Measurements from ENCODE around the gene DUSP12. TPM values are rescaled to one million over a fixed set of nuclear protein-coding genes. Genes with fewer than 3 reads are reported as not detected.

Gene DUSP12, protein sequence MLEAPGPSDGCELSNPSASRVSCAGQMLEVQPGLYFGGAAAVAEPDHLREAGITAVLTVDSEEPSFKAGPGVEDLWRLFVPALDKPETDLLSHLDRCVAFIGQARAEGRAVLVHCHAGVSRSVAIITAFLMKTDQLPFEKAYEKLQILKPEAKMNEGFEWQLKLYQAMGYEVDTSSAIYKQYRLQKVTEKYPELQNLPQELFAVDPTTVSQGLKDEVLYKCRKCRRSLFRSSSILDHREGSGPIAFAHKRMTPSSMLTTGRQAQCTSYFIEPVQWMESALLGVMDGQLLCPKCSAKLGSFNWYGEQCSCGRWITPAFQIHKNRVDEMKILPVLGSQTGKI
- total RNA-seq (2021) (24.5 to 29.4 TPM (median 27.6 TPM) in 3 replicates), Bru-seq, nascent RNA (percentile 93 among the genes with signal in this experiment)
- long read RNA-seq, experiment 1, transcript DUSP12-201 (6 exons, 1,270 nt) = major isoform, 46 of 92 reads
- long read RNA-seq, experiment 1, partial matches to known transcripts = 2 of 92 reads
- long read RNA-seq, experiment 1, other reads (novel, unspliced or antisense) = 42 of 92 reads
- long read RNA-seq, experiment 2, transcript DUSP12-201 (6 exons, 1,270 nt) = major isoform, 8 of 21 reads
- long read RNA-seq, experiment 2, partial matches to known transcripts = 1 of 21 reads
- long read RNA-seq, experiment 2, other reads (novel, unspliced or antisense) = 12 of 21 reads
- long read RNA-seq, experiment 3, transcript DUSP12-201 (6 exons, 1,270 nt) = major isoform, 79 of 115 reads
- long read RNA-seq, experiment 3, partial matches to known transcripts = 1 of 115 reads
- long read RNA-seq, experiment 3, other reads (novel, unspliced or antisense) = 35 of 115 reads

DNA sequence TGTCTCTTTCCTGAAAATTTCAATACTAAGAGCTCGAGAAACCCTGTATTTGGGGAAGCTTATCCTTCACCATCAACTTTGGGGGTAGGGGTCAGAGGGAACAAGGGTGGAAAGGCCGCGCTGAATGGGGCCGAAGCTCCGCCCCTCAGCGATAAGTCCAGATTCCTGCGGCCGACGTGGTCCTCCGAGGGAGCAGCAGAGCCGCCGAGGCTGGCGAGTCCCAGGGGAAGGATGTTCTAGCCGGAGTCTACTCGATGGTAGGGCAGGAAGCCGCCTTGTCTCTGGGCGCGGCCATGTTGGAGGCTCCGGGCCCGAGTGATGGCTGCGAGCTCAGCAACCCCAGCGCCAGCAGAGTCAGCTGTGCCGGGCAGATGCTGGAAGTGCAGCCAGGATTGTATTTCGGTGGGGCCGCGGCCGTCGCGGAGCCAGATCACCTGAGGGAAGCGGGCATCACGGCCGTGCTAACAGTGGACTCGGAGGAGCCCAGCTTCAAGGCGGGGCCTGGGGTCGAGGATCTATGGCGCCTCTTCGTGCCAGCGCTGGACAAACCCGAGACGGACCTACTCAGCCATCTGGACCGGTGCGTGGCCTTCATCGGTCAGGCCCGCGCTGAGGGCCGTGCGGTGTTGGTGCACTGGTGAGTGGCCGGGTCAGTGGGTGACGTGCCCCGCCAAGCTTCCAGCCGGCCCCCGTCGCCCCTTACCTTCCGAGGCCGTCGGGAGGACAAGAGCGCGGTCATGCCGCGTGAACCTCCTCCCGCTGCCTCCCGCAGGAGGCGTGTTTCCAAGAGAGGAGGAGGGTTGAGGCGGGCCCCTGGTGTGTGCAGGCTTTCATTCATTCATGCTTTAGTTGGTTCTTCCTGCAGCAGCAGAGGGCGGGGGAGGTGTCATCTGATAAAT is at the start of gene DUSP12:
DUSP12 (plus strand) TSS at position 278 of the 899 bp plus-strand sequence; CDS start at position 294, 16 bp downstream.
- DNase-seq (ENCODE audit: low spot score) (peak; percentile 95), ATAC-seq (peak; percentile 97)
- Mint-ChIP-seq H3K27ac (peak within 1 kb of the TSS; percentile 99), H3K4me1 (peaks cover 15% of the 10 kb centered on the region), H3K4me3 (peak within 1 kb of the TSS; percentile 99), H3K9me3 (peaks cover 4% of the 10 kb centered on the region), H3K27me3 (ENCODE audit: low read depth) (peaks cover 9% of the 10 kb centered on the region), H3K36me3 (peaks cover 33% of the 10 kb centered on the region)
- ChIA-PET CTCF (interaction anchor here (0.6 to 2.0 kb wide), 9 partner anchors 8 to 287 kb away, joined by 3 to 19 read pairs (median 6); no protein-coding TSS in a partner anchor), POLR2A (interaction anchor here (0.5 to 1.4 kb wide), 5 partner anchors 11 to 274 kb away, joined by 3 to 10 read pairs (median 4); partner anchors contain the start of gene OLFML2B)
- peak; percentile 55; the same call in 1 of the 2 replicates for TF ChIP-seq KAT7 (CRISPR knock-in tag; IDR thresholded peaks at IDR 0.05; ENCODE audit: borderline replicate concordance)
- TF ChIP-seq, protein P1, sequence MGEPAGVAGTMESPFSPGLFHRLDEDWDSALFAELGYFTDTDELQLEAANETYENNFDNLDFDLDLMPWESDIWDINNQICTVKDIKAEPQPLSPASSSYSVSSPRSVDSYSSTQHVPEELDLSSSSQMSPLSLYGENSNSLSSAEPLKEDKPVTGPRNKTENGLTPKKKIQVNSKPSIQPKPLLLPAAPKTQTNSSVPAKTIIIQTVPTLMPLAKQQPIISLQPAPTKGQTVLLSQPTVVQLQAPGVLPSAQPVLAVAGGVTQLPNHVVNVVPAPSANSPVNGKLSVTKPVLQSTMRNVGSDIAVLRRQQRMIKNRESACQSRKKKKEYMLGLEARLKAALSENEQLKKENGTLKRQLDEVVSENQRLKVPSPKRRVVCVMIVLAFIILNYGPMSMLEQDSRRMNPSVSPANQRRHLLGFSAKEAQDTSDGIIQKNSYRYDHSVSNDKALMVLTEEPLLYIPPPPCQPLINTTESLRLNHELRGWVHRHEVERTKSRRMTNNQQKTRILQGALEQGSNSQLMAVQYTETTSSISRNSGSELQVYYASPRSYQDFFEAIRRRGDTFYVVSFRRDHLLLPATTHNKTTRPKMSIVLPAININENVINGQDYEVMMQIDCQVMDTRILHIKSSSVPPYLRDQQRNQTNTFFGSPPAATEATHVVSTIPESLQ (CRISPR knock-in tag; IDR thresholded peaks at IDR 0.05) = no peak
- peak; percentile 28; the same call in 1 of the 2 replicates for TF ChIP-seq ETV6 (CRISPR knock-in tag; IDR thresholded peaks at IDR 0.05)
- no peak; the same call in 1 of the 2 replicates for TF ChIP-seq FOXK1 (CRISPR knock-in tag; IDR thresholded peaks at IDR 0.05)
- TF ChIP-seq, protein P2, sequence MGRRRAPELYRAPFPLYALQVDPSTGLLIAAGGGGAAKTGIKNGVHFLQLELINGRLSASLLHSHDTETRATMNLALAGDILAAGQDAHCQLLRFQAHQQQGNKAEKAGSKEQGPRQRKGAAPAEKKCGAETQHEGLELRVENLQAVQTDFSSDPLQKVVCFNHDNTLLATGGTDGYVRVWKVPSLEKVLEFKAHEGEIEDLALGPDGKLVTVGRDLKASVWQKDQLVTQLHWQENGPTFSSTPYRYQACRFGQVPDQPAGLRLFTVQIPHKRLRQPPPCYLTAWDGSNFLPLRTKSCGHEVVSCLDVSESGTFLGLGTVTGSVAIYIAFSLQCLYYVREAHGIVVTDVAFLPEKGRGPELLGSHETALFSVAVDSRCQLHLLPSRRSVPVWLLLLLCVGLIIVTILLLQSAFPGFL (CRISPR knock-in tag; IDR thresholded peaks at IDR 0.05; ENCODE audit: borderline replicate concordance) = 0 out of 2 replicates have a peak, but pooled peaks have one; percentile 30
- no peak for TF ChIP-seq PRRX2 (CRISPR knock-in tag; IDR thresholded peaks at IDR 0.05)
- TF ChIP-seq, protein P3, sequence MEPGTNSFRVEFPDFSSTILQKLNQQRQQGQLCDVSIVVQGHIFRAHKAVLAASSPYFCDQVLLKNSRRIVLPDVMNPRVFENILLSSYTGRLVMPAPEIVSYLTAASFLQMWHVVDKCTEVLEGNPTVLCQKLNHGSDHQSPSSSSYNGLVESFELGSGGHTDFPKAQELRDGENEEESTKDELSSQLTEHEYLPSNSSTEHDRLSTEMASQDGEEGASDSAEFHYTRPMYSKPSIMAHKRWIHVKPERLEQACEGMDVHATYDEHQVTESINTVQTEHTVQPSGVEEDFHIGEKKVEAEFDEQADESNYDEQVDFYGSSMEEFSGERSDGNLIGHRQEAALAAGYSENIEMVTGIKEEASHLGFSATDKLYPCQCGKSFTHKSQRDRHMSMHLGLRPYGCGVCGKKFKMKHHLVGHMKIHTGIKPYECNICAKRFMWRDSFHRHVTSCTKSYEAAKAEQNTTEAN (CRISPR knock-in tag; IDR thresholded peaks at IDR 0.05) = 0 out of 2 replicates have a peak, but pooled peaks have one; percentile 67
- TF ChIP-seq, protein P4, sequence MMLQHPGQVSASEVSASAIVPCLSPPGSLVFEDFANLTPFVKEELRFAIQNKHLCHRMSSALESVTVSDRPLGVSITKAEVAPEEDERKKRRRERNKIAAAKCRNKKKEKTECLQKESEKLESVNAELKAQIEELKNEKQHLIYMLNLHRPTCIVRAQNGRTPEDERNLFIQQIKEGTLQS (CRISPR knock-in tag; conservative IDR thresholded peaks at IDR 0.05) = no peak
- TF ChIP-seq, protein P5, sequence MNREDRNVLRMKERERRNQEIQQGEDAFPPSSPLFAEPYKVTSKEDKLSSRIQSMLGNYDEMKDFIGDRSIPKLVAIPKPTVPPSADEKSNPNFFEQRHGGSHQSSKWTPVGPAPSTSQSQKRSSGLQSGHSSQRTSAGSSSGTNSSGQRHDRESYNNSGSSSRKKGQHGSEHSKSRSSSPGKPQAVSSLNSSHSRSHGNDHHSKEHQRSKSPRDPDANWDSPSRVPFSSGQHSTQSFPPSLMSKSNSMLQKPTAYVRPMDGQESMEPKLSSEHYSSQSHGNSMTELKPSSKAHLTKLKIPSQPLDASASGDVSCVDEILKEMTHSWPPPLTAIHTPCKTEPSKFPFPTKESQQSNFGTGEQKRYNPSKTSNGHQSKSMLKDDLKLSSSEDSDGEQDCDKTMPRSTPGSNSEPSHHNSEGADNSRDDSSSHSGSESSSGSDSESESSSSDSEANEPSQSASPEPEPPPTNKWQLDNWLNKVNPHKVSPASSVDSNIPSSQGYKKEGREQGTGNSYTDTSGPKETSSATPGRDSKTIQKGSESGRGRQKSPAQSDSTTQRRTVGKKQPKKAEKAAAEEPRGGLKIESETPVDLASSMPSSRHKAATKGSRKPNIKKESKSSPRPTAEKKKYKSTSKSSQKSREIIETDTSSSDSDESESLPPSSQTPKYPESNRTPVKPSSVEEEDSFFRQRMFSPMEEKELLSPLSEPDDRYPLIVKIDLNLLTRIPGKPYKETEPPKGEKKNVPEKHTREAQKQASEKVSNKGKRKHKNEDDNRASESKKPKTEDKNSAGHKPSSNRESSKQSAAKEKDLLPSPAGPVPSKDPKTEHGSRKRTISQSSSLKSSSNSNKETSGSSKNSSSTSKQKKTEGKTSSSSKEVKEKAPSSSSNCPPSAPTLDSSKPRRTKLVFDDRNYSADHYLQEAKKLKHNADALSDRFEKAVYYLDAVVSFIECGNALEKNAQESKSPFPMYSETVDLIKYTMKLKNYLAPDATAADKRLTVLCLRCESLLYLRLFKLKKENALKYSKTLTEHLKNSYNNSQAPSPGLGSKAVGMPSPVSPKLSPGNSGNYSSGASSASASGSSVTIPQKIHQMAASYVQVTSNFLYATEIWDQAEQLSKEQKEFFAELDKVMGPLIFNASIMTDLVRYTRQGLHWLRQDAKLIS (CRISPR knock-in tag; IDR thresholded peaks at IDR 0.05; ENCODE audit: borderline replicate concordance) = no peak; the same call in 1 of the 2 replicates
- TF ChIP-seq, protein P6, sequence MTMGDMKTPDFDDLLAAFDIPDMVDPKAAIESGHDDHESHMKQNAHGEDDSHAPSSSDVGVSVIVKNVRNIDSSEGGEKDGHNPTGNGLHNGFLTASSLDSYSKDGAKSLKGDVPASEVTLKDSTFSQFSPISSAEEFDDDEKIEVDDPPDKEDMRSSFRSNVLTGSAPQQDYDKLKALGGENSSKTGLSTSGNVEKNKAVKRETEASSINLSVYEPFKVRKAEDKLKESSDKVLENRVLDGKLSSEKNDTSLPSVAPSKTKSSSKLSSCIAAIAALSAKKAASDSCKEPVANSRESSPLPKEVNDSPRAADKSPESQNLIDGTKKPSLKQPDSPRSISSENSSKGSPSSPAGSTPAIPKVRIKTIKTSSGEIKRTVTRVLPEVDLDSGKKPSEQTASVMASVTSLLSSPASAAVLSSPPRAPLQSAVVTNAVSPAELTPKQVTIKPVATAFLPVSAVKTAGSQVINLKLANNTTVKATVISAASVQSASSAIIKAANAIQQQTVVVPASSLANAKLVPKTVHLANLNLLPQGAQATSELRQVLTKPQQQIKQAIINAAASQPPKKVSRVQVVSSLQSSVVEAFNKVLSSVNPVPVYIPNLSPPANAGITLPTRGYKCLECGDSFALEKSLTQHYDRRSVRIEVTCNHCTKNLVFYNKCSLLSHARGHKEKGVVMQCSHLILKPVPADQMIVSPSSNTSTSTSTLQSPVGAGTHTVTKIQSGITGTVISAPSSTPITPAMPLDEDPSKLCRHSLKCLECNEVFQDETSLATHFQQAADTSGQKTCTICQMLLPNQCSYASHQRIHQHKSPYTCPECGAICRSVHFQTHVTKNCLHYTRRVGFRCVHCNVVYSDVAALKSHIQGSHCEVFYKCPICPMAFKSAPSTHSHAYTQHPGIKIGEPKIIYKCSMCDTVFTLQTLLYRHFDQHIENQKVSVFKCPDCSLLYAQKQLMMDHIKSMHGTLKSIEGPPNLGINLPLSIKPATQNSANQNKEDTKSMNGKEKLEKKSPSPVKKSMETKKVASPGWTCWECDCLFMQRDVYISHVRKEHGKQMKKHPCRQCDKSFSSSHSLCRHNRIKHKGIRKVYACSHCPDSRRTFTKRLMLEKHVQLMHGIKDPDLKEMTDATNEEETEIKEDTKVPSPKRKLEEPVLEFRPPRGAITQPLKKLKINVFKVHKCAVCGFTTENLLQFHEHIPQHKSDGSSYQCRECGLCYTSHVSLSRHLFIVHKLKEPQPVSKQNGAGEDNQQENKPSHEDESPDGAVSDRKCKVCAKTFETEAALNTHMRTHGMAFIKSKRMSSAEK (CRISPR knock-in tag; IDR thresholded peaks at IDR 0.05; ENCODE audit: borderline replicate concordance) = no peak
- no peak for TF ChIP-seq ZNF219 (CRISPR knock-in tag; IDR thresholded peaks at IDR 0.05; ENCODE audit: borderline replicate concordance)
- TF ChIP-seq NFYB (CRISPR knock-in tag; conservative IDR thresholded peaks at IDR 0.05; ENCODE audit: low read depth) = no peak
- peak; percentile 72; the same call in 1 of the 2 replicates for TF ChIP-seq ESRRA (CRISPR knock-in tag; IDR thresholded peaks at IDR 0.05; ENCODE audit: borderline replicate concordance)
- TF ChIP-seq, protein P7, sequence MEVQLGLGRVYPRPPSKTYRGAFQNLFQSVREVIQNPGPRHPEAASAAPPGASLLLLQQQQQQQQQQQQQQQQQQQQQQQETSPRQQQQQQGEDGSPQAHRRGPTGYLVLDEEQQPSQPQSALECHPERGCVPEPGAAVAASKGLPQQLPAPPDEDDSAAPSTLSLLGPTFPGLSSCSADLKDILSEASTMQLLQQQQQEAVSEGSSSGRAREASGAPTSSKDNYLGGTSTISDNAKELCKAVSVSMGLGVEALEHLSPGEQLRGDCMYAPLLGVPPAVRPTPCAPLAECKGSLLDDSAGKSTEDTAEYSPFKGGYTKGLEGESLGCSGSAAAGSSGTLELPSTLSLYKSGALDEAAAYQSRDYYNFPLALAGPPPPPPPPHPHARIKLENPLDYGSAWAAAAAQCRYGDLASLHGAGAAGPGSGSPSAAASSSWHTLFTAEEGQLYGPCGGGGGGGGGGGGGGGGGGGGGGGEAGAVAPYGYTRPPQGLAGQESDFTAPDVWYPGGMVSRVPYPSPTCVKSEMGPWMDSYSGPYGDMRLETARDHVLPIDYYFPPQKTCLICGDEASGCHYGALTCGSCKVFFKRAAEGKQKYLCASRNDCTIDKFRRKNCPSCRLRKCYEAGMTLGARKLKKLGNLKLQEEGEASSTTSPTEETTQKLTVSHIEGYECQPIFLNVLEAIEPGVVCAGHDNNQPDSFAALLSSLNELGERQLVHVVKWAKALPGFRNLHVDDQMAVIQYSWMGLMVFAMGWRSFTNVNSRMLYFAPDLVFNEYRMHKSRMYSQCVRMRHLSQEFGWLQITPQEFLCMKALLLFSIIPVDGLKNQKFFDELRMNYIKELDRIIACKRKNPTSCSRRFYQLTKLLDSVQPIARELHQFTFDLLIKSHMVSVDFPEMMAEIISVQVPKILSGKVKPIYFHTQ (CRISPR knock-in tag; IDR thresholded peaks at IDR 0.05) = no peak
- TF ChIP-seq ZNF317 (CRISPR knock-in tag; IDR thresholded peaks at IDR 0.05; ENCODE audit: borderline replicate concordance, low read depth) = no peak
